Measurements from ENCODE around the gene PPP2R3A. TPM values are rescaled to one million over a fixed set of nuclear protein-coding genes. Genes with fewer than 3 reads are reported as not detected.
A peak's percentile ranks its signal among the peaks of the same experiment; 100 is the strongest.

The PPP2R3A gene
- total and polyA plus RNA-seq, 2 of the 13 experiments (the other 11 are each of a cell fraction or from before 2014, with no cell fraction given), result 0.07 to 0.12 TPM

- peak; percentile 94; the same call in 1 of the 2 replicates for TF ChIP-seq PREB (CRISPR knock-in tag; IDR thresholded peaks at IDR 0.05)
- TF ChIP-seq ZBTB46 (CRISPR knock-in tag; IDR thresholded peaks at IDR 0.05; ENCODE audit: borderline replicate concordance), result no peak
- TF ChIP-seq ZNF253 (CRISPR knock-in tag; IDR thresholded peaks at IDR 0.05; ENCODE audit: borderline replicate concordance), result peak; percentile 99
- TF ChIP-seq ZNF136 (CRISPR knock-in tag; IDR thresholded peaks at IDR 0.05; ENCODE audit: low read depth), result peak; percentile 96; the same call in 1 of the 2 replicates
- TF ChIP-seq MEIS2 (CRISPR knock-in tag; IDR thresholded peaks at IDR 0.05), result no peak; the same call in none of the 2 replicates
- peak in 1 of 2 experiments; percentile 85; a peak in 3 of 4 replicates for TF ChIP-seq NR2F1 (CRISPR knock-in tag; IDR thresholded peaks at IDR 0.05)
- TF ChIP-seq, protein P1, sequence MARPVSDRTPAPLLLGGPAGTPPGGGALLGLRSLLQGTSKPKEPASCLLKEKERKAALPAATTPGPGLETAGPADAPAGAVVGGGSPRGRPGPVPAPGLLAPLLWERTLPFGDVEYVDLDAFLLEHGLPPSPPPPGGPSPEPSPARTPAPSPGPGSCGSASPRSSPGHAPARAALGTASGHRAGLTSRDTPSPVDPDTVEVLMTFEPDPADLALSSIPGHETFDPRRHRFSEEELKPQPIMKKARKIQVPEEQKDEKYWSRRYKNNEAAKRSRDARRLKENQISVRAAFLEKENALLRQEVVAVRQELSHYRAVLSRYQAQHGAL (CRISPR knock-in tag; IDR thresholded peaks at IDR 0.05; ENCODE audit: not compliant biosample characterization), result peak; percentile 83
- peak; percentile 32; the same call in 1 of the 2 replicates for TF ChIP-seq CREM (IDR thresholded peaks at IDR 0.05)
- TF ChIP-seq CREM (CRISPR knock-in tag; IDR thresholded peaks at IDR 0.05), result no peak
- TF ChIP-seq ZNF501 (CRISPR knock-in tag; IDR thresholded peaks at IDR 0.05), result peak; percentile 100
- TF ChIP-seq NCOA5 (CRISPR knock-in tag; IDR thresholded peaks at IDR 0.05), result peak; percentile 91; the same call in 1 of the 2 replicates
- TF ChIP-seq ATRX (CRISPR knock-in tag; IDR thresholded peaks at IDR 0.05; ENCODE audit: borderline replicate concordance), result no peak
- peak; percentile 99 for TF ChIP-seq ZNF891 (CRISPR knock-in tag; IDR thresholded peaks at IDR 0.05)
- TF ChIP-seq SMAD3 (CRISPR knock-in tag; IDR thresholded peaks at IDR 0.05), result peak; percentile 34; the same call in 1 of the 2 replicates
- peak; percentile 99 for TF ChIP-seq SMYD3 (CRISPR knock-in tag; IDR thresholded peaks at IDR 0.05)
- TF ChIP-seq NCOA1 (CRISPR knock-in tag; IDR thresholded peaks at IDR 0.05), result peak; percentile 78
- TF ChIP-seq, protein P2, sequence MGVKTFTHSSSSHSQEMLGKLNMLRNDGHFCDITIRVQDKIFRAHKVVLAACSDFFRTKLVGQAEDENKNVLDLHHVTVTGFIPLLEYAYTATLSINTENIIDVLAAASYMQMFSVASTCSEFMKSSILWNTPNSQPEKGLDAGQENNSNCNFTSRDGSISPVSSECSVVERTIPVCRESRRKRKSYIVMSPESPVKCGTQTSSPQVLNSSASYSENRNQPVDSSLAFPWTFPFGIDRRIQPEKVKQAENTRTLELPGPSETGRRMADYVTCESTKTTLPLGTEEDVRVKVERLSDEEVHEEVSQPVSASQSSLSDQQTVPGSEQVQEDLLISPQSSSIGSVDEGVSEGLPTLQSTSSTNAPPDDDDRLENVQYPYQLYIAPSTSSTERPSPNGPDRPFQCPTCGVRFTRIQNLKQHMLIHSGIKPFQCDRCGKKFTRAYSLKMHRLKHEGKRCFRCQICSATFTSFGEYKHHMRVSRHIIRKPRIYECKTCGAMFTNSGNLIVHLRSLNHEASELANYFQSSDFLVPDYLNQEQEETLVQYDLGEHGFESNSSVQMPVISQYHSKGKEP (CRISPR knock-in tag; IDR thresholded peaks at IDR 0.05), result 0 out of 2 replicates have a peak, but pooled peaks have one; percentile 83
- no peak; the same call in none of the 2 replicates for TF ChIP-seq CTCF (CRISPR knock-in tag; IDR thresholded peaks at IDR 0.05)
- TF ChIP-seq NR3C1 (CRISPR knock-in tag; IDR thresholded peaks at IDR 0.05), result 0 out of 2 replicates have a peak, but pooled peaks have one; percentile 2
Measured at GRCh38 chr3:136196401-136197158, 231.1 kb downstream of the PPP2R3A start (continued).

Data from HepG2 (cell line).